ENCODE data around the gene TOP3B.

The TOP3B gene

GRCh38 chr22:21960200-21961126 is 22.1 kb downstream of the TOP3B start:
- TF ChIP-seq ZFP30 (CRISPR knock-in tag; IDR thresholded peaks at IDR 0.05) (no peak), ESRRG (CRISPR knock-in tag; IDR thresholded peaks at IDR 0.05) (no peak), PATZ1 (CRISPR knock-in tag; IDR thresholded peaks at IDR 0.05; ENCODE audit: borderline replicate concordance) (no peak), POU6F1 (CRISPR knock-in tag; IDR thresholded peaks at IDR 0.05; ENCODE audit: borderline replicate concordance, low read depth) (no peak), CSRNP3 (CRISPR knock-in tag; IDR thresholded peaks at IDR 0.05) (no peak), ZNF565 (CRISPR knock-in tag; conservative IDR thresholded peaks at IDR 0.05; ENCODE audit: low read depth) (no peak), RARB (CRISPR knock-in tag; IDR thresholded peaks at IDR 0.05) (no peak)

GRCh38 chr22:21959274-21960074 is 23.1 kb downstream of the TOP3B start:
- TF ChIP-seq RARB (CRISPR knock-in tag; IDR thresholded peaks at IDR 0.05) = no peak
- no peak for TF ChIP-seq CSRNP3 (CRISPR knock-in tag; IDR thresholded peaks at IDR 0.05)
- TF ChIP-seq BACH2 (CRISPR knock-in tag; IDR thresholded peaks at IDR 0.05; ENCODE audit: borderline replicate concordance) = no peak
- TF ChIP-seq GLIS3 (CRISPR knock-in tag; IDR thresholded peaks at IDR 0.05) = no peak
- TF ChIP-seq CSDC2 (CRISPR knock-in tag; IDR thresholded peaks at IDR 0.05) = no peak
- no peak for TF ChIP-seq ZNF70 (CRISPR knock-in tag; IDR thresholded peaks at IDR 0.05)
- TF ChIP-seq ZFP30 (CRISPR knock-in tag; IDR thresholded peaks at IDR 0.05) = no peak
- TF ChIP-seq TOX (CRISPR knock-in tag; IDR thresholded peaks at IDR 0.05; ENCODE audit: borderline replicate concordance) = no peak
- no peak for TF ChIP-seq TCF4 (CRISPR knock-in tag; IDR thresholded peaks at IDR 0.05; ENCODE audit: borderline replicate concordance)
- no peak for ATAC-seq

More at GRCh38 chr22:21960200-21961126, 22.1 kb downstream of the TOP3B start:
- ATAC-seq = no peak

GRCh38 chr22:21958360-21959273 is 24.0 kb downstream of the TOP3B start:
- TF ChIP-seq ZNF70 (CRISPR knock-in tag; IDR thresholded peaks at IDR 0.05) (no peak), ISL1 (CRISPR knock-in tag; IDR thresholded peaks at IDR 0.05) (no peak), POU6F1 (CRISPR knock-in tag; IDR thresholded peaks at IDR 0.05; ENCODE audit: borderline replicate concordance, low read depth) (no peak), BACH2 (CRISPR knock-in tag; IDR thresholded peaks at IDR 0.05; ENCODE audit: borderline replicate concordance) (no peak), PPARA (CRISPR knock-in tag; IDR thresholded peaks at IDR 0.05; ENCODE audit: borderline replicate concordance) (no peak), GLIS3 (CRISPR knock-in tag; IDR thresholded peaks at IDR 0.05) (no peak), ESRRG (CRISPR knock-in tag; IDR thresholded peaks at IDR 0.05) (no peak), CREB5 (CRISPR knock-in tag; IDR thresholded peaks at IDR 0.05; ENCODE audit: low read depth) (no peak), SNAI2 (CRISPR knock-in tag; IDR thresholded peaks at IDR 0.05) (no peak), RARB (CRISPR knock-in tag; IDR thresholded peaks at IDR 0.05) (no peak)
- ATAC-seq = no peak

All from SK-N-SH treated with all-trans-retinoic acid at 6 μM for 48 hours (cell line).